GM12874 (cell line): ENCODE results near the gene CRYBG3.

Experiments
- CTCF ChIP-seq: IDR thresholded peaks from 2 replicates; pipeline ENCODE4 v1.5.1; 2011; ENCODE audit warnings: low read depth, mild to moderate bottlenecking, control low read depth, low read length, moderate library complexity; ENCODE audit not compliant: insufficient read depth

CRYBG3 gene

DNA sequence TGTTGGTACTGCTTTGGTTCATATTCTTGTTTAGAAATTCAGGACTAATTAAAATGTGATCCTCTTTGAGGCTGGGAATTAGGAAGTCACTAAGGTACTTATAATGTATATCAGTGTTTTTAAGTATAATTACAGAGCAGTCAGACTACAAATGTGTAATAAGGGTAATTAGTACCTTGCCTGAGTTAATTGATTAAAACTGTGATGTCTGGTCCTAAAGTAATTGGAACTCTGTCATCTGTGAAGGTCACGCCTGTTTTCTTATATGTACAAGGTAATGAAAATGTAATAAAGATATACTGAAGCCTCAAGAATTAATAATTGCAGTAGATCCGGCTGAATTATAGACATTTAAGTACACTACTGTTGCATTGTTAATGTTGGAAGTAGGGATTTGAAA, 117.6 kb downstream of the CRYBG3 start:
- TF ChIP-seq CTCF = no peak

DNA sequence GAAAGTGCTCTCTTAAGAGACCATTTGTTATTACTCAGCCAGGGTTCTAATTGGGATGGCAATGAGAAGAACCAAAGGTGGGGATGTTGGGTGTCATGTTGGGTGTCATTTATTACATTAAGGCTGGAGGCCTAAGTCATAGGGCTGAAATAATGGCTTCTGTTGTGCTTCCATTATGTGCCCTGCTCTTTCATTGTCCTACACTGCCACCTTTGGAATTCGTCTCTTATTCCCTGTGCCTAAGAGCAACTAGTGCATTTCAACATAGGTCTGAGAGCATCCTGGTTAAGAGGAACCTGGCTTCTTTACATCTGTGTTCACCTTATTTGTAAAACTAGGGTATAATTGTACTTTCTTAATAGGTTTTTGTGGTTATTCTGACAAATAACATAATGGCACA, 118.2 kb downstream of the CRYBG3 start:
- TF ChIP-seq CTCF = no peak

DNA sequence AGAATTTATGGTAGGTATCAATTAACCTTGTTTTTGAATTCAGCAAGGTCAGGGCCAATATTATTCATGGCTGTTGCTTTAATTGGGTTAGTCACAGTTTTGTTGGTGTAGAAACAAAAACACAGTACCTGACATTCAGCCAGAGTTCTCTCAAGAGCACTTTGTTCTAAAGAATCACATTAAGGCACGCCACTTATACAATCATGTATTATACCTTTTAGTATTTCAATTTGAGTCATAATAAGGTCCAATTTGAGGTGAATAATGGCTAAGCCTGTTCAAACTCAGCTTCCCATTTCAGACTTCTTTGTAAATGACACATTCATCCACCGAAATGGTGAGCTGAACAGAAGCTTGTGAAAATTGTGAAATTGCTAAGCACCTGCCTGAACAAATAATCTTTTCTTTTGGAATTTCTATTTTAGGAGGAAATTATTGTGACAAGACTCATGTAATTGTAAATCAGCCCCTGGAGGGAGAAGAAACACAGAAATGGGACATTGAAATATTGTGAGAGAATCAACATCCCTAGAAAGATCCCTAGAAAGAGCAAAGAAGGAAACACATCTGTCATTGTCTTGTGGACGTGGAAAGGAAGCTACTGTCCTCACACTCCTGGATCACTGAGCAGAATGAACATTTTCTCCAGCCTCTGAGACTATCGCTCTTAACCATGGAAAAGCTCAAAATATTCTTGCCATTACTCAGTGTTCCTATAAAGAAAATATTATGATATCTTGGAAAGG, 121.2 kb downstream of the CRYBG3 start:
- no peak for TF ChIP-seq CTCF

GRCh38 chr3:97948351-97949109, 126.7 kb downstream of the CRYBG3 start:
- no peak for TF ChIP-seq CTCF

DNA sequence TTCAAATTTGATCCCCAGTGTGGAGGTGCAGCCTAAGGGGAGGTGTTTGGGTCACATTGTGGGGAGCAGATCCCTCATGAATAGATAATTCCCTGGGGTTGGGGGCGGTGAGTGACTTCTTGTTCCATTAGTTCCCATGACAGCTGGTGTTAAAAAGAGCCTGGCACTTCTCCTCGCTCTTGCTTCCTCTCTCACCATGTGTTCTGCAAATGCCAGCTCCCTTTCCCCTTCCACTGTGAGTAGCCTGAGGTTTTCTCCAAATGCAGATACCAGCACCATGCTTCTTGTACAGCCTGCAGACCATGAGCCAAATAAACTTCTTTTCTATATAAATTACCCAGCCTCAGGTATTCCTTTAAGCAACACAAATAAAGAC, 127.3 kb downstream of the CRYBG3 start:
- TF ChIP-seq CTCF = no peak

- no peak for TF ChIP-seq CTCF
Measured at GRCh38 chr3:97949743-97950142, 127.9 kb downstream of the CRYBG3 start.

DNA sequence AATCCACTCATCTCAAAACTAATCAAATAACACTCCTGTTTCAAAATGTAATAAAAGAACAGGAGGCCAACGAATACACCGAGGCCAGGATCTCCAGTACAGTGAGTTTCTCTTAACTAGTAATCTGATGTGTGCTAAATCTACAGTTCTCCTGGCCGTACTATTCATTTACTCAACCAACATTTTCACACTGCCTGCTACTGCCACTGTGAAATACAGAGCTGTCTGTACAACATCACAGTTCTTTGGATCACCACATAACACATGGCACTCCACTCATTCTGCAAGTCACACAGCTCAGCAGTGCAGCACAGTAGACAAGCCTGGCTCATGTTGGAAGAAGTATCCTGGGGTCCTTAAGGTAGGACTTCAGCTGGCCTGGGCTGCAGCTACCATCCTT, 128.5 kb downstream of the CRYBG3 start:
- TF ChIP-seq CTCF = no peak
